Measurements from ENCODE around the gene RNF20.

RNF20 gene

DNA sequence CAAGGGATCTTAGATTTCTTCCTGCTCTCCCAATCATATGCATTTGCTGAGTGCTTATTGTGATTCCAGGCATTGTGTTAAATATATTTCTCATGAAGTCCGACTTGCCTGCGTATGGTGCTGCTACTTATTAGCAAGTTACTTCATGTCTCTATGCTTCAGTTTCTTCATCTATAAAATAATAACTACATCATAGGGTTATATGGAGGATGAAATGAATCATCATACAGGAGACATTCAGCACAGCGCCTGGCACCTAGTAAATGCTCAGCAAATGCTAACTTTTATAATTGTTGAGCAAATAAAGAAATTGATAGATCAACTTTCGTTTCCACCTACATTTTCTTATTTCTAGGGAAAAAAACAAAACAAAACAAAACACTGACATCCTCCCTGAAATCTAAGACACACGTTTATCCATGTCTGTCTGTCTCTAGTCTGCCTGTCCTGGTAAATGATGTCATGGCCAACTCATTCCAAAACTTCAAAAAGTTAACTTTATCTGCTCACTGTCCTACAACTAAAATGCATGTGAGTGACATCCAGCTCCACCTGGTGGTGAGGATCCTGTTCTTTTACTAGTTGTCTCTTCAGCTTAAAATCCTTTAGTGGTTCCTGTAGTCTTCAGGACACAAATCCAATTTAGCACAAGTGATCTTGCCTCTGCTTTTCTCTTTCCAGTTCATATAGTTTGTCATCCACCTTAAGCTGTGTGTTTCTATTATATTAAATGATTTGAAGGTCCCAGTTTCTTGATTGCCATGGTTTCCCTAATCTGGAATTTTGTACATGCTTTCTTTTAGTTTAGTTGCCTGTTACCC, 33.5 kb downstream of the RNF20 start:
- H3K9ac ChIP-seq = no peak overlapping the region
- H3K4me1 ChIP-seq = no peaks in the 10 kb centered on the region
- H3K4me3 ChIP-seq = no peak overlapping the region
- no peaks in the 10 kb centered on the region for H4K20me1 ChIP-seq
- no peak overlapping the region for H3K4me2 ChIP-seq
- no peak overlapping the region for H3K27ac ChIP-seq
- no peak for TF ChIP-seq Cebpa-rat (IDR thresholded peaks at IDR 0.05)
- H3K36me3 ChIP-seq = peaks cover 88% of the 10 kb centered on the region
- H3K9me3 ChIP-seq = no peaks in the 10 kb centered on the region
- H3K27me3 ChIP-seq = no peaks in the 10 kb centered on the region

- no peak overlapping the region for H3K4me2 ChIP-seq
- H3K27ac ChIP-seq = no peak overlapping the region
- no peak overlapping the region for H3K4me3 ChIP-seq
- H3K27me3 ChIP-seq = no peaks in the 10 kb centered on the region
- H3K4me1 ChIP-seq = no peaks in the 10 kb centered on the region
- no peaks in the 10 kb centered on the region for H4K20me1 ChIP-seq
- H3K9ac ChIP-seq = no peak overlapping the region
- no peaks in the 10 kb centered on the region for H3K9me3 ChIP-seq
- peaks cover 80% of the 10 kb centered on the region for H3K36me3 ChIP-seq
- TF ChIP-seq Cebpa-rat (IDR thresholded peaks at IDR 0.05) = no peak
Measured at GRCh38 chr9:101567725-101568350, 34.2 kb downstream of the RNF20 start.

DNA sequence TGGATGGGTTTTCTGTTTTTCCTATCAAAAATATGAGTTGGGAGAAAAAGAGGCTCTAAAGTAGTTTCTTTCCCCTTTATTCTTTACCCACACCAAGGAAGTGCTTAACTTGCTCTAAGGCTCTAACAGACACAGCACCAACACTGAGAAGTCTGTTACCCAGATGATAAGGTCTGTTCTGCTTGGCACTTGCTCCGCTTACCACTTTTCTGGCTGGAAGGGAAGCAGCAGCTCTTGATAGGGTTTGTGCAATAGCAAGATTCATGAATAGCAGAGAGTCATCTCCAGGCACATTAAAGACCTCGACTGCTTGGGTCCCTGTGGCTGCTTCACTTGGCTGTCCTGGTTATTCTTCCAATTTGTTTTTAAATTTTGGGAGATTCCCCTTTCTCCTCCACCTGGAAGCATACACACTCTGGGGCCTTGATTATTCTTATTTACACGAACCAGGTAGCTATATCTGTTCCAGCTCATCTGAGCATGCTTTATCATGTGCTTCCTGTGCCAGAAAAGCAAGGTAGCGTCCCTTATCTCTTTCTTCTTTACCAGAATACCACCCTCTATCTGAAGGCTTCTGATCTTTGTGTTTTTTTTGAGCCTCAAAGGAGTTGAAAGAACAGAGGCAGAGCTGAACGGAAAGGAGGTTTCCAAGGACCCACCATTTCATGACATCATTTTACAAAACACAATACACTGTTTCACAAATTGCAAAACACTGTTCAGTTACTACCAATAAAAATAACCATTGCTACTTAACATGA, 36.3 kb downstream of the RNF20 start:
- Histone ChIP-seq H3K4me1 (no peaks in the 10 kb centered on the region), H3K9me3 (no peaks in the 10 kb centered on the region), H3K27me3 (no peaks in the 10 kb centered on the region), H3K4me2 (no peak overlapping the region), H4K20me1 (no peaks in the 10 kb centered on the region), H3K27ac (no peak overlapping the region), H3K36me3 (peaks cover 59% of the 10 kb centered on the region), H3K4me3 (no peak overlapping the region), H3K9ac (no peak overlapping the region)
- no peak for TF ChIP-seq Cebpa-rat (IDR thresholded peaks at IDR 0.05)

- Histone ChIP-seq H3K4me1 (no peaks in the 10 kb centered on the region), H3K9ac (no peak overlapping the region), H3K4me2 (no peak overlapping the region), H3K36me3 (peaks cover 48% of the 10 kb centered on the region), H4K20me1 (no peaks in the 10 kb centered on the region), H3K4me3 (no peak overlapping the region), H3K27me3 (no peaks in the 10 kb centered on the region), H3K27ac (no peak overlapping the region), H3K9me3 (no peaks in the 10 kb centered on the region)
- TF ChIP-seq Cebpa-rat (IDR thresholded peaks at IDR 0.05) = no peak
Measured at GRCh38 chr9:101571114-101571513, 37.5 kb downstream of the RNF20 start.

- Histone ChIP-seq H3K4me2 (no peak overlapping the region), H3K27me3 (no peaks in the 10 kb centered on the region)
- no peak for TF ChIP-seq Cebpa-rat (IDR thresholded peaks at IDR 0.05)
Measured at GRCh38 chr9:101572316-101572715, 38.7 kb downstream of the RNF20 start.

DNA sequence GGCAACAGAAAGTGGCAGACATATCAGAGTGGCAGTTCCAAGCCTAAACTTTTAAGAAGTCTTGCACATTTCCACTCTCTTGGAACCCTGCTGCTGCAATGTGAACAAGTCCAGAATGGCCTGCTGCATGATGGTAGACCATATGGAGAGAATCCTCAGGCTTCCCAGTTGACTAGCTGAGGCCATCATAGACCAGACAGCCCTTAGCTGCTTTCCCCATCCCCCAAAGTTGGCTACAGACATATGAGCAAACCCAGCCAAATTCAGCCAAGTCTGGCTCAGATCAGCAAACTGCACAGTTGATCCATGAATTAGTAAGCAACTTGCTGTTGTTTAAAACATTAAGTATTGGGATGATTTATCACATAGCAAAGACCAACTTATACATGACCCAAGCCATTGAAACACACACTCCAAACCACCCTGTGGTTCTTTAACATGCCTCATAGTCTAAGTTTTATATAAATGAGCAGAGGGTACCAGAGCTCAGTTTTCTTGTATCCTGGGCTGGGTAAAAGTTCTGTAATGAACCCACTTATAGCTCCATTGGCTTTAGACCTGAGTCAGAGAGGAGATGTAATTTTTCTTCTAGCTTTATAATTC, 41.2 kb downstream of the RNF20 start:
- Histone ChIP-seq H3K36me3 (peaks cover 12% of the 10 kb centered on the region), H3K4me3 (no peak overlapping the region), H3K27ac (no peak overlapping the region), H4K20me1 (no peaks in the 10 kb centered on the region), H3K4me1 (no peaks in the 10 kb centered on the region), H3K9ac (no peak overlapping the region), H3K4me2 (no peak overlapping the region), H3K9me3 (no peaks in the 10 kb centered on the region), H3K27me3 (no peaks in the 10 kb centered on the region)
- no peak for TF ChIP-seq Cebpa-rat (IDR thresholded peaks at IDR 0.05)

More at GRCh38 chr9:101572316-101572715, 38.7 kb downstream of the RNF20 start:
- no peak overlapping the region for H3K27ac ChIP-seq
- H4K20me1 ChIP-seq = no peaks in the 10 kb centered on the region
- H3K9me3 ChIP-seq = no peaks in the 10 kb centered on the region
- H3K4me1 ChIP-seq = no peaks in the 10 kb centered on the region
- peaks cover 36% of the 10 kb centered on the region for H3K36me3 ChIP-seq
- H3K4me3 ChIP-seq = no peak overlapping the region
- H3K9ac ChIP-seq = no peak overlapping the region

GRCh38 chr9:101578378-101578777, 44.7 kb downstream of the RNF20 start:
- no peaks in the 10 kb centered on the region for H3K4me1 ChIP-seq
- no peaks in the 10 kb centered on the region for H3K36me3 ChIP-seq
- H3K27ac ChIP-seq = no peak overlapping the region
- no peaks in the 10 kb centered on the region for H3K27me3 ChIP-seq
- H3K4me2 ChIP-seq = no peak overlapping the region
- no peaks in the 10 kb centered on the region for H3K9me3 ChIP-seq
- H3K4me3 ChIP-seq = no peak overlapping the region
- no peak for TF ChIP-seq Cebpa-rat (IDR thresholded peaks at IDR 0.05)
- no peak overlapping the region for H3K9ac ChIP-seq
- H4K20me1 ChIP-seq = no peaks in the 10 kb centered on the region

- H3K4me3 ChIP-seq = no peak overlapping the region
- no peak overlapping the region for H3K27ac ChIP-seq
- H3K9me3 ChIP-seq = no peaks in the 10 kb centered on the region
- no peaks in the 10 kb centered on the region for H3K27me3 ChIP-seq
- no peak for TF ChIP-seq Cebpa-rat (IDR thresholded peaks at IDR 0.05)
- H4K20me1 ChIP-seq = no peaks in the 10 kb centered on the region
- H3K9ac ChIP-seq = no peak overlapping the region
- H3K4me2 ChIP-seq = no peak overlapping the region
- no peaks in the 10 kb centered on the region for H3K36me3 ChIP-seq
- H3K4me1 ChIP-seq = no peaks in the 10 kb centered on the region
Measured at GRCh38 chr9:101579711-101580545, 46.3 kb downstream of the RNF20 start.

DNA sequence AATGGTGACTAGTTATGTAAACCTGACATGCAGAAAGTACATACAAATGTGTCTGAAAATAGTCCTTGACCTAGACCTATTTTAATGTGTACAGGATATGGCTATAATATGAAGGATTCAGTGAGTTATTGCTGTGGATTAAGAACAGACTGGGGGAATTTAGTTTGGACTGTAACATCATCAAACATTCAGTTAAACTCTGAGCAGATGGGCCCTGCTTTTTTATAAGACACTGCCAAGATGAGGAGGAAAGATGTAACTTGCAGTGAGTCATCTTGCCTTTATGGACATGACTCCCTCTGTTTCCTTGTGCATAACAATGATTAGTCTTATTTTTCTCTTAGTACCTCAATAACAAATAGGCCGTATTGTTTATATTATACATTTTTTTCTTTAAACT, 48.9 kb downstream of the RNF20 start:
- Histone ChIP-seq H3K9ac (no peak overlapping the region), H3K36me3 (no peaks in the 10 kb centered on the region), H3K4me3 (no peak overlapping the region), H3K27me3 (no peaks in the 10 kb centered on the region), H3K4me1 (no peaks in the 10 kb centered on the region), H3K9me3 (no peaks in the 10 kb centered on the region), H3K4me2 (no peak overlapping the region), H3K27ac (no peak overlapping the region), H4K20me1 (no peaks in the 10 kb centered on the region)
- TF ChIP-seq Cebpa-rat (IDR thresholded peaks at IDR 0.05) = no peak
